Measurements from ENCODE around the gene ANKLE2.
"Not testable (repeated sequence)": the region's sequence is repeated elsewhere in the genome, so short reads cannot be mapped to it uniquely, and the experiment has no call there.

The ANKLE2 gene

DNA sequence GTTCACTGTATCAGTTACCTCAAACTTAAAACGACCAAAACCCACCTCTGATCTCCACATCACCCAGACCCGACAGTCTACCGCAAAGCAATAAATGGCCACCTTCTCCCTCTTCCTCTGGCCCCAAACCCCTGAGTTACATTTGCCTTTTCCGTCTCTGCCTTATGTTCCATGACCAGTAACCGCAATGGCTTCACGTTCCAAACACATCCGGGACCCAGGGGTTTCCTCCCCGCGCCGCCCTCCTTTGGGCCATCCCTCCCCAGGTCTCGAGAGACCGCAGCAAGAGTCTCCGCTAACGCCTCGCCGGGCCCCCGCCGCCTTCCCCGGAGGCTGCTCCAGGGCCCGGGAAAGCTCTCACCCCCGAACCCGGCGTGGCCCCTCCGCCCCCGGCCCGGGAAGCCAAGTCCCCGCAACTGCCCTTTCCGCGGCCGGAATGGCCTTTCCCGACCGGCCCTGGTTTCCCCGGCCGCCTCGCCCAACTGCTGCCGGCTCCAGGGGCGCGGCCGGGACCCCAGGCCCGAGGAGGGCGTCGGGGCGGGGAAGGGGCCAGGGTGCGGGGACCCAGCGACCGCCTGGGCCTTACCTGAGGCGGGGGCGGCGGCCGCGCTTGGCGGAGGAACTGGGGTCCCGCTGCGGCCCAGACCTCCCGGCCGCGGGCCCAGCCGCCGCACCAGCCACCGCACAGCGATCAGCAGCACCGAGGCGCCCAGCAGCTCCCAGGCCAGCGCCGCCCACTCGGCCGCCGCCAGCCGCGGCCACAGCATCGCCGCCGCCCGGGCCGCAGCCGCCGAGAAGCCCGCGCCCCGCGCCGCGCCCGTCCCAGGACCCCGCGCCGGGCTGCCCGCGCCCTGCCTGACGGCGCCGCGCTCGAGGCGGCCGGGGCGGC is at the start of gene ANKLE2:
Gene ANKLE2, minus strand, starts transcription at position 801 of the 889 bp plus-strand sequence. Its CDS starts 34 bp downstream, at position 767.
- intact Hi-C loops (cut with micrococcal nuclease) = loop anchor here (5.0 kb wide), 1 partner anchor 66 kb away; the partner anchor contains the start of gene GOLGA3
- Mint-ChIP-seq H3K4me1 (ENCODE audit: low read depth) (peaks cover 47% of the 10 kb centered on the region), H3K9me3 (no peaks in the 10 kb centered on the region), H3K4me3 (peak within 1 kb of the TSS; percentile 92), H3K36me3 (ENCODE audit: low read depth) (peaks cover 49% of the 10 kb centered on the region), H3K27ac (peak within 1 kb of the TSS; percentile 87), H3K27me3 (no peaks in the 10 kb centered on the region)

- intact Hi-C loops (cut with micrococcal nuclease); H3K27ac Mint-ChIP-seq; H3K4me1 Mint-ChIP-seq (ENCODE audit: low read depth); H3K27me3 Mint-ChIP-seq; H3K4me3 Mint-ChIP-seq: not testable (repeated sequence)
- peaks cover 93% of the 10 kb centered on the region for H3K36me3 Mint-ChIP-seq (ENCODE audit: low read depth)
- peaks cover 10% of the 10 kb centered on the region for H3K9me3 Mint-ChIP-seq
Observed at GRCh38 chr12:132809391-132809790, 47.8 kb upstream of the ANKLE2 start.

DNA sequence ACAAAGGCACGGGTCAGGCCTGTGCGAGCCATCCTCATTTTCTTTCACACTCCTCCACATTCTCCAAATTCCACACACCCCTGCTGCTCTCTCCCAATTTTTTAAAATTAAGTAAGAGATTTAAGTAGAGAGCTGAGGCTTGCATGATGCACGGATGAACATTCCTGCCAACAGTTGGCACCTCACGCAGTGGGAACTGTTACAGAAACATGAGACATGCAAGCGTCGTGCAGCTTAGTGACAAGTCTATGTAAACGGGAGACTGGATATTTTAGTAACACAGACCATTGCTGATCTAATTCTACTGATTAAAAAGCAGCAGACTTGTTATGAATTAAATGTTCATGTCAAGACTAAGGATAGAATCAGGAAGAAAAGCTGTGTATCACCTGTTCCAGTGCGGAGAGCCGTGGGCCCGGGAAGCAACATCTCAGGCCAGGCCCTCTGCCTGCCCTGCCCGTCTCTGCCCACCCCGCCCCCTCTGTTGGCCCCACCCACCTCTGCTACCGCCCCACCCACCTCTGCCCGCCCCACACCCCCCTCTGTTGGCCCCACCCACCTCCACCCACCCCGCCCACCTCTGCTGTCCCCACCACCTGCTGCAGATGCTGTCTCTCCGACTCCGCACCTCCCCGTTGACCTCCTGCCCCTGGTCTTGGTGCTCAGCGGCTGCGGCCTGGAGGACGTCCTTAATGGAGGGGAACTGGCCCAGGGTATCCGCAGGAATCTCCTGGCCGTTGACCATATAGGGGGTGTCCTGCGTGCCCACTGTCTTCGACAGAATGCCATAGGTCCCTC is 45.9 kb upstream of the ANKLE2 start:
- no peak overlapping the region for H3K27ac Mint-ChIP-seq
- intact Hi-C loops (cut with micrococcal nuclease) = no loop called here
- no peaks in the 10 kb centered on the region for H3K27me3 Mint-ChIP-seq
- peaks cover 93% of the 10 kb centered on the region for H3K36me3 Mint-ChIP-seq (ENCODE audit: low read depth)
- H3K4me3 Mint-ChIP-seq = no peak overlapping the region
- peaks cover 10% of the 10 kb centered on the region for H3K9me3 Mint-ChIP-seq
- no peaks in the 10 kb centered on the region for H3K4me1 Mint-ChIP-seq (ENCODE audit: low read depth)

- Mint-ChIP-seq H3K27me3 (no peaks in the 10 kb centered on the region), H3K4me1 (ENCODE audit: low read depth) (no peaks in the 10 kb centered on the region), H3K27ac (no peak overlapping the region), H3K4me3 (no peak overlapping the region), H3K9me3 (peaks cover 10% of the 10 kb centered on the region), H3K36me3 (ENCODE audit: low read depth) (peaks cover 93% of the 10 kb centered on the region)
- intact Hi-C loops (cut with micrococcal nuclease) = no loop called here
Observed at GRCh38 chr12:132806857-132807256, 45.2 kb upstream of the ANKLE2 start.

DNA sequence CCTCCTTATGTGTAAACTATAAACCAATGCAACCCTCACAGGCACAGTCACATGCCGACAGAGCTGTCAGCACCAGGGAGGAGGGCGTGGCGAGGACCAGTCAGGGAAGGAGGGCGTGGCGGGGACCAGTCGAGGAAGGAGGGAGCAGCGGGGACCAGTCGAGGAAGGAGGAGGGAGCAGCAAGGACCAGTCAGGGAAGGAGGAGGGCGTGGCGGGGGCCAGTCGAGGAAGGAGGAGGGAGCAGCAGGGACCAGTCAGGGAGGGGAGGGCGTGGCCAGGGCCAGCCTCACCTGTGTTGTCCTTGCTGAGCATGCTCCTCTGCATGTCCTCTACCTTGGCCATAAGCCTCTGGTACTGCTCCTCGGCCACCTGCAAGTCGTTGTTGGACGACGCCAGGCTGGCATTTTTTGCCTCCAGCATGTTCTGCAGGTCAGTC is 42.8 kb upstream of the ANKLE2 start:
- Mint-ChIP-seq H3K27ac (no peak overlapping the region), H3K9me3 (no peaks in the 10 kb centered on the region), H3K4me3 (no peak overlapping the region), H3K4me1 (ENCODE audit: low read depth) (no peaks in the 10 kb centered on the region), H3K36me3 (ENCODE audit: low read depth) (peaks cover 95% of the 10 kb centered on the region), H3K27me3 (no peaks in the 10 kb centered on the region)
- intact Hi-C loops (cut with micrococcal nuclease) = no loop called here

DNA sequence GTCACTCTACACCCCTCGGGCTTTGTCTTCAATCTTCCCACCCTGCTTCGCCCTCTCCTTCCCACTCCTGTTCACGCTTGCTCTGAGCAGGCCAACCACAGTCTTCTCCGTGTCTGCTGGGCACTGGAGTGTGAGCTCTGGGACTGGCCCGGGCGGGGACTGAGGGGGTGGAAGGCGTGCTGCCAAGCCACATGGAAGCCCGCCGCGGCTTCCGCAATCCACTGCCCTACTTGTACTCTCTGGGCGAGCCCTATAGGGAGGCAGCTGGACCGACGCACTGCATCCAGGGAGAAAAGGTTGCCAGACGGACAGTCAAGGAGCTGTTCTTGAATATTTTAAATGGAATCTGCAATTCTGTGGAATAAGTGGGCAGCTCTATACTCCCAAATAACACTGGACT is 42.3 kb upstream of the ANKLE2 start:
- intact Hi-C loops (cut with micrococcal nuclease) = no loop called here
- Mint-ChIP-seq H3K36me3 (ENCODE audit: low read depth) (peaks cover 98% of the 10 kb centered on the region), H3K27me3 (no peaks in the 10 kb centered on the region), H3K9me3 (no peaks in the 10 kb centered on the region), H3K27ac (no peak overlapping the region), H3K4me1 (ENCODE audit: low read depth) (no peaks in the 10 kb centered on the region), H3K4me3 (no peak overlapping the region)

GRCh38 chr12:132803125-132803524 is 41.5 kb upstream of the ANKLE2 start:
- intact Hi-C loops (cut with micrococcal nuclease) = no loop called here
- Mint-ChIP-seq H3K4me1 (ENCODE audit: low read depth) (no peaks in the 10 kb centered on the region), H3K4me3 (no peak overlapping the region), H3K9me3 (no peaks in the 10 kb centered on the region), H3K36me3 (ENCODE audit: low read depth) (peaks cover 98% of the 10 kb centered on the region), H3K27me3 (no peaks in the 10 kb centered on the region), H3K27ac (no peak overlapping the region)

DNA sequence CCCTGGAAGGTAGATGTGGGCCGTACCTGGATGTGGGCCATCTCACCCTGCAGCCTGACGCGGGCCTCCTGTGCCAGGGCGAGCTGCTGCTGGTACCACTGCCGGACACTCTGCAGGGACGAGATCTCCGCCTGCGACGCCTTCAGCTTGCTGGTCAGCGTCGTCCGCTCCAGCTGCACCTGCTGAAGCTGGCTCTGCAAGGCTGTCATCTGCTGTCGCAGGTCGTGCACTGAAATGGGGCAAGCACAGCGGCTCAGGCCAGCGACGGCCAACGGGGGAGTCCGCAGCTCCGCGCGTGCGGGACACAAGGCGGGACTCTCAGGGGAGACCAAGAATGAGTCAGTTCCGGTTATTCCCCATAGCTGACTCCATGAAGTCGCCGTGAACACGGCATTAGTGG is 40.1 kb upstream of the ANKLE2 start:
- no peaks in the 10 kb centered on the region for H3K9me3 Mint-ChIP-seq
- H3K27me3 Mint-ChIP-seq = no peaks in the 10 kb centered on the region
- no peak overlapping the region for H3K4me3 Mint-ChIP-seq
- peaks cover 98% of the 10 kb centered on the region for H3K36me3 Mint-ChIP-seq (ENCODE audit: low read depth)
- intact Hi-C loops (cut with micrococcal nuclease) = no loop called here
- H3K27ac Mint-ChIP-seq = no peak overlapping the region
- H3K4me1 Mint-ChIP-seq (ENCODE audit: low read depth) = no peaks in the 10 kb centered on the region

DNA sequence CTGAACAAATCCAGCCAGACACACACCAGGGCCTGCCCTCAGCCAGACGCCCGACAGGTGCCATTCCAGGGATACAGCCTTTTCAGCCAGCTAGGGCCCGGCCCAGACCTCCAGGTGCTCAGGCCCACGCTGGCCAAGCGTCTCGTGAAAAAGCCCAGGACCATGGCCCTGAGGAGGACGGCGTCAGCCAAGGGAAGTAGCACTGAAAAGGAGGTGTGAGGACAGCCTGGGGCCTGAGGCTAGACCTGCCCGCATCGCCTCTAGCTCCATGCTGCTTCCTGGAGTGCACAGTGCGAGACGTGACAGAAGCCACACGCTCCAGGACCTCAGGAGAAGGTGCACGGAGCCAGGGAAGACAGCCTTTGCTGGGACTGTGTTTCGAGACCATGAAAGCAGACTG is 37.2 kb upstream of the ANKLE2 start:
- H3K27me3 Mint-ChIP-seq = no peaks in the 10 kb centered on the region
- no peaks in the 10 kb centered on the region for H3K9me3 Mint-ChIP-seq
- peaks cover 100% of the 10 kb centered on the region for H3K36me3 Mint-ChIP-seq (ENCODE audit: low read depth)
- H3K4me1 Mint-ChIP-seq (ENCODE audit: low read depth) = no peaks in the 10 kb centered on the region
- H3K4me3 Mint-ChIP-seq = no peak overlapping the region
- no peak overlapping the region for H3K27ac Mint-ChIP-seq
- intact Hi-C loops (cut with micrococcal nuclease) = no loop called here

DNA sequence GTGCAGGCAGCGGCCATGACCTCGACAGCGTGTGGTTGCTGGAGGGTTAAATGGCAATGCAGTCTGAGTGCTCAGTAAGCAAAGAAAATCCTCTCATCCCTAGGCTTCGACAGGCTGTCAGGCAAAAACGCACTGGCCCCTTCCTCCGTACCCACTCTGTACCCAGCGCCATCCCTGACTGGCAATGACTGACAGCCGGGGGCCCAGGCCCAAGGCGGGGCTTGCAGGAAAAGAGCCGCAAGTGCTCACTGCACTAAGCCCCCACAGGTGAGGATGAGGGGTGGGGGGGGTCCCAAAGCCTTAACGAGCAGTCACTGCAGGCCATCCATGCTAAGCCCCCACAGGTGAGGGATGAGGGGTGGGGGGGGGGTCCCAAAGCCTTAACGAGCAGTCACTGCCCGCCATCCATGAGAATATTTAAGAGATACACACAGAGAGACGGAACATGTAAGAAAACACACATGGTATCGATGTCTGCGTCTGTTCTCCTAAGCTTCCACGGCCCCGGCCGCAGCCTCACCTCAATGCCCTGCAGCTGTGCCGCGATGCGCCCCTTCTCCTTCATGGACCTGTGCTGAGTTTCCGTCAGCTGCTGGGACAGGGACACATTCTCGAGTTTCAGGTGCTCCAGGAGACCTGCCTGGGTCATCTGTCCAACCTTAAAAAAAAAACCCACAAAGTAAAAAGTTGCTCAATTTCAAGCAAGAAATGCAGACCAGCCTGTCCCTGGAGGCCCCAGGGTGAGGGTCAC is 36.4 kb upstream of the ANKLE2 start:
- Mint-ChIP-seq H3K36me3 (ENCODE audit: low read depth) (peaks cover 96% of the 10 kb centered on the region), H3K4me1 (ENCODE audit: low read depth) (no peaks in the 10 kb centered on the region), H3K4me3 (no peak overlapping the region), H3K9me3 (no peaks in the 10 kb centered on the region), H3K27ac (no peak overlapping the region), H3K27me3 (no peaks in the 10 kb centered on the region)
- intact Hi-C loops (cut with micrococcal nuclease) = no loop called here

GRCh38 chr12:132795847-132796246 is 34.2 kb upstream of the ANKLE2 start:
- Mint-ChIP-seq H3K27ac (no peak overlapping the region), H3K27me3 (no peaks in the 10 kb centered on the region)

DNA sequence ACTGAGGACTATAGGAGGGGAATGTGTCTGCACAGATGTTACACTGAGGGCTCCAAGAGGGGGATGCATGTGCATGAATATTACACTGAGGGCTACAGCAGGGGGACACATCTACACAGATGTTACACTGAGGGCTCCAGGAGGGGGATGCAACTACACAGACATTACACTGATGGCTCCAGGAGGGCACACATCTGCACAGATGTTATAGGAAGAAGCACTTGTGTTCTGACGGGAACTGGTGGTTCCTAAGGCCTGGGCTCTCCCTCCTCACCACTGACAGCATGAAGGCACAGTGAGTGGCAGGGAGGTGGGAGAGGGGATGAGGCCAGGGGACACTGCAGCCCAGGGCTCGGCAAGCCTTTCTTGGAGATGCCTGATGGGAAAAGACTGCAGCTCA is 30.3 kb upstream of the ANKLE2 start:
- H3K27me3 Mint-ChIP-seq; H3K27ac Mint-ChIP-seq; H3K9me3 Mint-ChIP-seq; H3K4me3 Mint-ChIP-seq; H3K4me1 Mint-ChIP-seq (ENCODE audit: low read depth); intact Hi-C loops (cut with micrococcal nuclease): not testable (repeated sequence)
- peaks cover 93% of the 10 kb centered on the region for H3K36me3 Mint-ChIP-seq (ENCODE audit: low read depth)

More at GRCh38 chr12:132795847-132796246, 34.2 kb upstream of the ANKLE2 start:
- no peaks in the 10 kb centered on the region for H3K9me3 Mint-ChIP-seq
- no peaks in the 10 kb centered on the region for H3K4me1 Mint-ChIP-seq (ENCODE audit: low read depth)
- H3K4me3 Mint-ChIP-seq = no peak overlapping the region
- H3K36me3 Mint-ChIP-seq (ENCODE audit: low read depth) = peaks cover 94% of the 10 kb centered on the region
- intact Hi-C loops (cut with micrococcal nuclease) = no loop called here

DNA sequence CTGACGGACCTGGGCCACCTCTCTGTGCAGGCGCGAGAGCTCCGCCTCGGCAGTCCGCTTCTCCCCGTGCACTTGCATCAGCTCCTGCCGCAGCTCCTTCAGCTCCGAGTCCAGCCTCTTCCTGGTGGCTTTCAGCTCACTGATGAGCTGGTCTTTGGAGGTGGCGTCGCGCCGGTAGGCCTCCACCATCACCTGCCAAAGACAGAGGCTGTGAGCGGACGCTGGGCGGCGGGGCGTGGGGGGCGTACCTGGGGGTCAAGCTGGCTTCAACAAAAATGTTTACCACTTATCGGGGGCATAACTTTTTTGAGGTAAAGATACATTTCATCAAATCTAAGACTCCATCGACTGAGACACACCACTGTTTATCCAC is 27.5 kb upstream of the ANKLE2 start:
- H3K4me1 Mint-ChIP-seq (ENCODE audit: low read depth) = peaks cover 7% of the 10 kb centered on the region
- no peaks in the 10 kb centered on the region for H3K9me3 Mint-ChIP-seq
- peaks cover 93% of the 10 kb centered on the region for H3K36me3 Mint-ChIP-seq (ENCODE audit: low read depth)
- no peak overlapping the region for H3K4me3 Mint-ChIP-seq
- H3K27ac Mint-ChIP-seq = peak overlapping the region; percentile 28
- intact Hi-C loops (cut with micrococcal nuclease) = no loop called here
- H3K27me3 Mint-ChIP-seq = no peaks in the 10 kb centered on the region
